Measurements from ENCODE around the gene C17orf50. TPM values are rescaled to one million over a fixed set of nuclear protein-coding genes. Genes with fewer than 3 reads are reported as not detected.

The C17orf50 gene
- total RNA-seq, 1 experiment from 2014 or later, result not detected

DNA sequence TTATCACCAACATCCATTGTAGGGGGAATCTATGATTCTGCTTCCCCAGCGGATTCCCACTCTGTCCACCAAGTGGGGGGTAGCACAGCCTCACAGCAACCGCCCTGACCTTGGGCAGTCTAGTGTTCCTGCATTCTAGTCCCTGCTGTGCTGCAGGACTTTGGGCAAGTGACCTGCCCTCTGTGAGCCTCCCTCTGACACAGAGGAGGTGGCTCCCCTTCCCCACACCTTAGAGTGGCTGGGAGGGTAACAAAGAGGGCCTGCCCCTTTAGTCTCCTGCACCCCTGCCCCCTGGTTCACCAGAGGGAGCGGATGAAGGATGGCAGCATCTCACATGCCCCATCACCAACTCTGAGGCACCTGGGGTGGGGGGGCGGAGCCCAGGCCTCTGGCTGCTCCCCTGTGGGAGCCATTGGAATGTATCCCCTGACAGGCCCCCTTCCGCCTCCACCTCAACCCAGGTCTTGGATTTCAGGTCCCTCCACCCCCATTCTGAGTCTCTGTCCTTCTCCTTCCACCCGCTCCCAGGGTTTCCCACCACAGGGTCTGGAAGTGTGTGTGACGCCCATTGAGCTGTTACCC lies 17.7 kb upstream of the C17orf50 start:
- H3K4me1 ChIP-seq (ENCODE audit: control insufficient read depth in 1 of 2, insufficient read depth in 2 of 2, low read length in 2 of 2), result no peaks in the 10 kb centered on the region
- H4K20me1 ChIP-seq (ENCODE audit: insufficient read depth), result no peaks in the 10 kb centered on the region
- H3K4me2 ChIP-seq (ENCODE audit: low read length), result no peak overlapping the region
- CTCF ChIA-PET, result no interaction called here
- no peak overlapping the region for H3K9ac ChIP-seq (ENCODE audit: low read length)
- no TSS peak for BruUV-seq (replicated peaks)
- no peak overlapping the region for H3K27ac ChIP-seq (ENCODE audit: low read depth, low read length)
- DNase-seq (ENCODE audit: low read depth, low spot score) (no peak), ATAC-seq (no peak)
- no peaks in the 10 kb centered on the region for H3K79me2 ChIP-seq (ENCODE audit: insufficient read depth, low read length)
- POLR2A ChIA-PET, result no interaction called here
- intact Hi-C loops (cut with micrococcal nuclease), result loop anchor here (10.0 kb wide), 2 partner anchors 1198 to 1318 kb away; no protein-coding TSS in a partner anchor
- RAD21 ChIA-PET (ENCODE audit: low non-redundant PET in 1 of 2, low total read pairs in 2 of 2, uncharacterized antibody in 2 of 2, unreplicated experiment in 2 of 2), result no interaction called here
- no peak overlapping the region for H3K4me3 ChIP-seq (replicated peaks in 1 of 2; ENCODE audit: low read depth in 1 of 2, low read length in 2 of 2)
- H2AFZ ChIP-seq (ENCODE audit: low read depth, low read length, poor library complexity, severe bottlenecking), result no peak overlapping the region
- H3K9me2 ChIP-seq (ENCODE audit: insufficient read depth), result no peaks in the 10 kb centered on the region
- H3K27me3 ChIP-seq (ENCODE audit: insufficient read depth, low read length), result no peaks in the 10 kb centered on the region
- no peaks in the 10 kb centered on the region for H3K9me3 ChIP-seq (ENCODE audit: control insufficient read depth in 1 of 2, insufficient read depth in 1 of 2, low read depth in 1 of 2, low read length in 2 of 2)
- H3K36me3 ChIP-seq (ENCODE audit: control insufficient read depth in 1 of 2, insufficient read depth in 2 of 2, low read length in 2 of 2), result no peaks in the 10 kb centered on the region
- TF ChIP-seq EZH2 (IDR thresholded peaks at IDR 0.05), result no peak
- no peak for TF ChIP-seq EGR1 (IDR thresholded peaks at IDR 0.05; ENCODE audit: low read depth)
- no peak for TF ChIP-seq ZFX (IDR thresholded peaks at IDR 0.05)
- TF ChIP-seq, protein P1, sequence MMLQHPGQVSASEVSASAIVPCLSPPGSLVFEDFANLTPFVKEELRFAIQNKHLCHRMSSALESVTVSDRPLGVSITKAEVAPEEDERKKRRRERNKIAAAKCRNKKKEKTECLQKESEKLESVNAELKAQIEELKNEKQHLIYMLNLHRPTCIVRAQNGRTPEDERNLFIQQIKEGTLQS (IDR thresholded peaks at IDR 0.05), result no peak
- TF ChIP-seq EZH2phosphoT487 (IDR thresholded peaks at IDR 0.05; ENCODE audit: borderline replicate concordance), result no peak

DNA sequence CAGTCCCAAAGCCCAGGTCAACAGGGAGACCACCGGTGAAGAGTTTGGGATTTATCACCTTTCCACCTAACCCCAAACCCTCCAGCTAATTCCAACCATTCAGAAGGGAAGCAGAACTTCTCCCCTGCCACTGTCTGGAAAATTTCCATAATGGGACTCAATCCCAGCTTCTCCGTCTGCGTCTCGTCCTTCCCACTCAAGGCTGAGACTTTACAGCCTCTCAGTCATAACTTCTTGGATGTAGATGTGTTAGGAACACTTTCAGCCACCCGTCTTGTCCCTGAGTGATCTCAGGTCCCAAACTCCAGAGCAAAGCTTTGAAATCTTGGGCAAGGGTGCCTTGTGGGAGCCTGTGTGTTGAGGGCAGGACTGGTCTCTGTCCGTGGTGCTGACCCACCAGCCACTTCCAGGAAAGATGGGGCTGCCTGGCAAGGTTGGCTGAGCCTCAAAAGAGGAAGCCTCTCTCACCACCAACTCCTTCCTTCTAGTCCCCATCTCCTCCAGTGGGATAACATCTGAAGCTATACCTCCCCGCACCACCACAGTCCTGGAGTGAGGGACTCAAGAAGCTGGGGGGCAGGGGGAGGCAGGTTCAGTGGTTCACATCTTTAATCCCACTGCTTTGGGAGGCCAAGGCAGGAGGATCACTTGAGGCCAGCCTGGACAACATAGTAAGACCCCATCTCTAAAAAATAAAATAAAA lies 16.9 kb upstream of the C17orf50 start:
- Histone ChIP-seq H3K4me3 (replicated peaks in 1 of 2; ENCODE audit: low read depth in 1 of 2, low read length in 2 of 2) (no peak overlapping the region), H2AFZ (ENCODE audit: low read depth, low read length, poor library complexity, severe bottlenecking) (no peak overlapping the region), H3K4me2 (ENCODE audit: low read length) (no peak overlapping the region), H3K27me3 (ENCODE audit: insufficient read depth, low read length) (no peaks in the 10 kb centered on the region), H3K9ac (ENCODE audit: low read length) (no peak overlapping the region), H3K9me2 (ENCODE audit: insufficient read depth) (no peaks in the 10 kb centered on the region), H3K4me1 (ENCODE audit: control insufficient read depth in 1 of 2, insufficient read depth in 2 of 2, low read length in 2 of 2) (no peaks in the 10 kb centered on the region), H4K20me1 (ENCODE audit: insufficient read depth) (no peaks in the 10 kb centered on the region), H3K9me3 (ENCODE audit: control insufficient read depth in 1 of 2, insufficient read depth in 1 of 2, low read depth in 1 of 2, low read length in 2 of 2) (no peaks in the 10 kb centered on the region), H3K79me2 (ENCODE audit: insufficient read depth, low read length) (no peaks in the 10 kb centered on the region), H3K27ac (ENCODE audit: low read depth, low read length) (no peak overlapping the region), H3K36me3 (ENCODE audit: control insufficient read depth in 1 of 2, insufficient read depth in 2 of 2, low read length in 2 of 2) (no peaks in the 10 kb centered on the region)
- POLR2A ChIA-PET, result no interaction called here
- ATAC-seq, result no peak
- BruUV-seq (replicated peaks), result no TSS peak
- CTCF ChIA-PET, result no interaction called here
- DNase-seq (ENCODE audit: low read depth, low spot score), result no peak
- TF ChIP-seq, protein P2, sequence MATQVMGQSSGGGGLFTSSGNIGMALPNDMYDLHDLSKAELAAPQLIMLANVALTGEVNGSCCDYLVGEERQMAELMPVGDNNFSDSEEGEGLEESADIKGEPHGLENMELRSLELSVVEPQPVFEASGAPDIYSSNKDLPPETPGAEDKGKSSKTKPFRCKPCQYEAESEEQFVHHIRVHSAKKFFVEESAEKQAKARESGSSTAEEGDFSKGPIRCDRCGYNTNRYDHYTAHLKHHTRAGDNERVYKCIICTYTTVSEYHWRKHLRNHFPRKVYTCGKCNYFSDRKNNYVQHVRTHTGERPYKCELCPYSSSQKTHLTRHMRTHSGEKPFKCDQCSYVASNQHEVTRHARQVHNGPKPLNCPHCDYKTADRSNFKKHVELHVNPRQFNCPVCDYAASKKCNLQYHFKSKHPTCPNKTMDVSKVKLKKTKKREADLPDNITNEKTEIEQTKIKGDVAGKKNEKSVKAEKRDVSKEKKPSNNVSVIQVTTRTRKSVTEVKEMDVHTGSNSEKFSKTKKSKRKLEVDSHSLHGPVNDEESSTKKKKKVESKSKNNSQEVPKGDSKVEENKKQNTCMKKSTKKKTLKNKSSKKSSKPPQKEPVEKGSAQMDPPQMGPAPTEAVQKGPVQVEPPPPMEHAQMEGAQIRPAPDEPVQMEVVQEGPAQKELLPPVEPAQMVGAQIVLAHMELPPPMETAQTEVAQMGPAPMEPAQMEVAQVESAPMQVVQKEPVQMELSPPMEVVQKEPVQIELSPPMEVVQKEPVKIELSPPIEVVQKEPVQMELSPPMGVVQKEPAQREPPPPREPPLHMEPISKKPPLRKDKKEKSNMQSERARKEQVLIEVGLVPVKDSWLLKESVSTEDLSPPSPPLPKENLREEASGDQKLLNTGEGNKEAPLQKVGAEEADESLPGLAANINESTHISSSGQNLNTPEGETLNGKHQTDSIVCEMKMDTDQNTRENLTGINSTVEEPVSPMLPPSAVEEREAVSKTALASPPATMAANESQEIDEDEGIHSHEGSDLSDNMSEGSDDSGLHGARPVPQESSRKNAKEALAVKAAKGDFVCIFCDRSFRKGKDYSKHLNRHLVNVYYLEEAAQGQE (IDR thresholded peaks at IDR 0.05; ENCODE audit: low read depth), result peak; percentile 88
- TF ChIP-seq POLR2A (IDR thresholded peaks at IDR 0.05; ENCODE audit: borderline replicate concordance, extremely low read depth, insufficient read depth, insufficient read length), result no peak
- intact Hi-C loops (cut with micrococcal nuclease), result loop anchor here (10.0 kb wide), 2 partner anchors 1199 to 1319 kb away; no protein-coding TSS in a partner anchor
- RAD21 ChIA-PET (ENCODE audit: low non-redundant PET in 1 of 2, low total read pairs in 2 of 2, uncharacterized antibody in 2 of 2, unreplicated experiment in 2 of 2), result no interaction called here

Data from HCT116 (cell line).